CD4-positive, CD25-positive, alpha-beta regulatory T cell (primary cell): ENCODE measurements around the gene SARDH. TPM values are rescaled to one million over a fixed set of nuclear protein-coding genes. Genes with fewer than 3 reads are reported as not detected.

Experiments used
- ATAC-seq, 2 donors: fragments of 150-1000 bp; cut with Tn5 transposase; one replicate each; pipeline ENCODE4 v1.10.0; 2021; ENCODE audit warnings: low read depth in 2 of 2, moderate number of reproducible peaks in 2 of 2, moderate library complexity in 1 of 2
- DNase-seq, 3 donors: peaks; one replicate each; pipeline versions ENCODE4 v3.0.0 to v3.0.0-alpha.2; 2012 to 2022; ENCODE audit warnings: mixed read lengths in 1 of 3
- H3K27ac ChIP-seq: one replicate; pipeline ENCODE4 v1.7.0; 2013; ENCODE audit warnings: mild to moderate bottlenecking, low read length; ENCODE audit not compliant: insufficient read depth, poor library complexity, severe bottlenecking
- H3K27me3 ChIP-seq: one replicate; pipeline ENCODE4 v1.7.0; 2013; ENCODE audit warnings: low read length; ENCODE audit not compliant: control insufficient read depth, insufficient read depth
- H3K36me3 ChIP-seq: one replicate; pipeline ENCODE4 v1.7.0; 2013; ENCODE audit warnings: mild to moderate bottlenecking, low read length, moderate library complexity; ENCODE audit not compliant: control insufficient read depth, insufficient read depth
- H3K4me1 ChIP-seq: 2 replicates; pipeline ENCODE4 v1.7.0; 2013; ENCODE audit warnings: mild to moderate bottlenecking, low read length; ENCODE audit not compliant: insufficient read depth, control insufficient read depth, poor library complexity, severe bottlenecking
- H3K4me3 ChIP-seq: one replicate; pipeline ENCODE4 v1.7.0; 2013; ENCODE audit warnings: low read depth, mild to moderate bottlenecking, low read length, moderate library complexity
- H3K9me3 ChIP-seq, 2 experiments: 1 replicate in 1 of 2; 2 replicates in 1 of 2; pipeline ENCODE4 v1.7.0; 2013; ENCODE audit warnings: low read length in 2 of 2, mild to moderate bottlenecking in 1 of 2, moderate library complexity in 1 of 2; ENCODE audit not compliant: control insufficient read depth in 2 of 2
- H3K27ac Mint-ChIP-seq, 3 donors: one replicate each; pipeline ENCODE4 v1.8.0; 2020 to 2022; ENCODE audit warnings: mild to moderate bottlenecking in 3 of 3, mixed read lengths in 3 of 3, moderate library complexity in 2 of 3
- H3K27me3 Mint-ChIP-seq: one replicate; pipeline ENCODE4 v1.8.0; 2022; ENCODE audit warnings: mild to moderate bottlenecking, mixed read lengths
- H3K36me3 Mint-ChIP-seq: one replicate; pipeline ENCODE4 v1.8.0; 2020; ENCODE audit warnings: mixed read lengths
- H3K4me1 Mint-ChIP-seq, 4 donors: one replicate each; pipeline ENCODE4 v1.8.0; 2020 to 2022; ENCODE audit warnings: mixed read lengths in 4 of 4, mild to moderate bottlenecking in 1 of 4
- H3K4me3 Mint-ChIP-seq, 4 donors: one replicate each; pipeline ENCODE4 v1.8.0; 2020 to 2022; ENCODE audit warnings: mild to moderate bottlenecking in 4 of 4, mixed read lengths in 4 of 4, moderate library complexity in 3 of 4
- H3K9me3 Mint-ChIP-seq, 7 donors: one replicate each; pipeline ENCODE4 v1.8.0; 2020 to 2022; ENCODE audit warnings: mixed read lengths in 7 of 7, mild to moderate bottlenecking in 3 of 7, moderate library complexity in 2 of 7
- polyA plus RNA-seq, 4 donors: library from polyadenylated mRNA; unstranded; fragments of 300-500 nt; fragmentation: Illumina TruSeq; gene quantifications; one replicate each; pipeline ENCODE4 v1.2.3, GENCODE V29; 2021
- total RNA-seq: library from RNA; stranded (reverse); gene quantifications from one replicate; pipeline ENCODE4 v1.2.3, GENCODE V29; 2022

SARDH gene
- total and polyA plus RNA-seq, 5 donors from 2014 or later = 5.8 to 15.6 (median 8.4) TPM

- Histone ChIP-seq H3K9me3 (no peaks in the 10 kb centered on the region), H3K36me3 (no peaks in the 10 kb centered on the region), H3K27ac (no peak overlapping the region), H3K4me3 (no peak overlapping the region), H3K27me3 (no peaks in the 10 kb centered on the region), H3K4me1 (no peaks in the 10 kb centered on the region)
- no peak for DNase-seq
- H3K27ac Mint-ChIP-seq = peak overlapping the region in 1 of 3 donors; percentile 73
- H3K27me3 Mint-ChIP-seq = no peaks in the 10 kb centered on the region
- ATAC-seq = no peak
- no peaks in the 10 kb centered on the region for H3K9me3 Mint-ChIP-seq
- no peaks in the 10 kb centered on the region for H3K36me3 Mint-ChIP-seq
- peaks cover 0 to 5% (median 2%) of the 10 kb centered on the region in 4 donors for H3K4me1 Mint-ChIP-seq
- no peak overlapping the region for H3K4me3 Mint-ChIP-seq
These were observed 68.9 kb downstream of the SARDH start for GRCh38 chr9:133669182-133669801.

DNA sequence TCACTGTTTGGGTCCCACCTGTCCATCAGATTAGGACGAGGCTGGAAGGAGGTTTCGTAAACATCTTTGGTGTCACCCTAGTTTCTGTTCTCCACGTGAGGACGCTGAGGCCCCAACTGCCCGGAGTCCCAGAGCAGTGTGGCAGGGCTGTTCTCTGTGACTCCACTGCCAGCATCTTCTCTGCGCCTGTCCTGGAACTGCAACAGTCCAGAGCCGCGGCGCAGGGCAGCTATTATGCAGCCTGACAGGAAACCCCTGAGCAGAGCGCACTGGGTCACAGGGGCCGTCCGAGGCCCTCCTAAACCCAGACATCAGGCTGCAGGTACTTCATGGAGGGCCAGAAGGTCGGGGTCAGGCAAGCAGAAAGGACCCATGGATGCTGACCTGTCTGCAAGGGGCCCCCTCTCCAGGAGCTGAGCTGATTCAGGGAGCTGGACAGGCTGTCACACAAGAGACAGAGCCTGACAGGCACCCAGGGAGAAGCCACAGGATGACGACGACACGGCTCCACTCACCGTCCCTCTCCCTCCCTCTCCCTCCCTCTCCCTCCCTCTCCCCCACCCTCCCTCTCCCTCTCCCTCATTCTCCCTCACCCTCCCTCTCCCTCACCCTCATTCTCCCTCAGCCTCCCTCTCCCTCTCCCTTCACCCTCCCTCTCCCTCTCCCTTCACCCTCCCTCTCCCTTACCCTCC lies 70.2 kb downstream of the SARDH start:
- DNase-seq = no peak
- Histone ChIP-seq H3K27me3 (no peaks in the 10 kb centered on the region), H3K36me3 (no peaks in the 10 kb centered on the region), H3K27ac (no peak overlapping the region), H3K4me3 (no peak overlapping the region), H3K4me1 (no peaks in the 10 kb centered on the region), H3K9me3 (no peaks in the 10 kb centered on the region)
- ATAC-seq = no peak
- Mint-ChIP-seq H3K9me3 (no peaks in the 10 kb centered on the region), H3K27me3 (no peaks in the 10 kb centered on the region), H3K36me3 (no peaks in the 10 kb centered on the region), H3K27ac (peak overlapping the region; percentile 69 to 86 (median 76)), H3K4me1 (no peaks in the 10 kb centered on the region), H3K4me3 (no peak overlapping the region)

GRCh38 chr9:133666845-133667244 lies 71.3 kb downstream of the SARDH start:
- Mint-ChIP-seq H3K27ac (peak overlapping the region in 2 of 3 donors; percentile 69 to 86), H3K36me3 (no peaks in the 10 kb centered on the region), H3K4me3 (peak overlapping the region in 1 of 4 donors; percentile 51), H3K27me3 (no peaks in the 10 kb centered on the region), H3K4me1 (no peaks in the 10 kb centered on the region), H3K9me3 (no peaks in the 10 kb centered on the region)
- Histone ChIP-seq H3K9me3 (no peaks in the 10 kb centered on the region), H3K27ac (no peak overlapping the region), H3K27me3 (no peaks in the 10 kb centered on the region), H3K4me3 (no peak overlapping the region), H3K36me3 (no peaks in the 10 kb centered on the region), H3K4me1 (no peaks in the 10 kb centered on the region)
- ATAC-seq (no peak), DNase-seq (no peak)

GRCh38 chr9:133666387-133666786 lies 71.8 kb downstream of the SARDH start:
- Histone ChIP-seq H3K27ac (no peak overlapping the region), H3K9me3 (no peaks in the 10 kb centered on the region), H3K36me3 (no peaks in the 10 kb centered on the region), H3K4me1 (no peaks in the 10 kb centered on the region), H3K4me3 (no peak overlapping the region), H3K27me3 (no peaks in the 10 kb centered on the region)
- Mint-ChIP-seq H3K27me3 (no peaks in the 10 kb centered on the region), H3K27ac (no peak overlapping the region), H3K4me3 (peak overlapping the region in 1 of 4 donors; percentile 51), H3K4me1 (no peaks in the 10 kb centered on the region), H3K36me3 (no peaks in the 10 kb centered on the region), H3K9me3 (no peaks in the 10 kb centered on the region)
- ATAC-seq = no peak
- no peak for DNase-seq

DNA sequence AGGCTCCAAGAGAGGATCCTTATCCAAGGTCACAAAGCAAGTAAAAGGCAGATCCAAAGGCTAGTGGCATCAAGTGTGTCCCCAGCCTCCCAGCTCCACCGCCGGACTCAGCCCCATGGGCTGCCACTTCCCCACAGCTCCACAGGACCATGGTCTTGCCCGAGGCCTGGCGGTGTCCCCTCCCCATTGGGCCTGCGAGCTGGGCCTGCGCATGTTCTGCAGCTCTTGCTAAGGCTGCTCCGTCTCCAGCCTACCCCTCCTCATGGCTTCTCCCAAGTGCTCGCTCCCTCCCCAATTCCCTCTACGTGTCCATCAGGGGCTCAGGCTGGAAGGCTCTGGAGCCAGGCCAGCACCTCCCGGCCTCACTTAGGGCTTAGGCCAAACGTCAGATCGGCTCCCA lies 72.6 kb downstream of the SARDH start:
- no peaks in the 10 kb centered on the region for H3K9me3 Mint-ChIP-seq
- Histone ChIP-seq H3K27ac (no peak overlapping the region), H3K4me1 (no peaks in the 10 kb centered on the region), H3K36me3 (no peaks in the 10 kb centered on the region), H3K9me3 (no peaks in the 10 kb centered on the region), H3K27me3 (no peaks in the 10 kb centered on the region), H3K4me3 (no peak overlapping the region)
- ATAC-seq = no peak
- H3K4me3 Mint-ChIP-seq = no peak overlapping the region
- DNase-seq = no peak
- H3K36me3 Mint-ChIP-seq = no peaks in the 10 kb centered on the region
- H3K27me3 Mint-ChIP-seq = no peaks in the 10 kb centered on the region
- no peak overlapping the region for H3K27ac Mint-ChIP-seq
- no peaks in the 10 kb centered on the region for H3K4me1 Mint-ChIP-seq

DNA sequence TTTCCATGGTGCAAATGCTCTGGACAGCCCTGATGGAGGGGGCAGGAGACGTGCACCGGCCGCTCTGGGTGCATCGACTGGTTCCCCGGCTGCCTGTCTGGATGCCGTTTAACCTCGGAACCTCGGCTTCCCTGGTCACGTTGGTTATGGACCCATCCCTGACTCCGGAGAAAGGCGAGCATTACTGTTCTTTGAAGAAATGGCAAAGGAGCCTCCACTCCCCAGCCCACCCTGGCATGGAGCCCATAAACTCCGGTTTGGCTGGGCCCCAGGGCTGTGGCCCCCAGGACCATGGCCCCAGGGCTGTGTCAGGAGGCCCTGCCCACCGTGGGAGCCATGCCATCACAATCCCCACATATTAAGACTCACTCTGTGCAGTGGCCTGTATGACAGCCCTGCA lies 73.1 kb downstream of the SARDH start:
- Histone ChIP-seq H3K4me1 (no peaks in the 10 kb centered on the region), H3K36me3 (no peaks in the 10 kb centered on the region), H3K9me3 (no peaks in the 10 kb centered on the region), H3K27me3 (no peaks in the 10 kb centered on the region), H3K27ac (no peak overlapping the region), H3K4me3 (no peak overlapping the region)
- no peaks in the 10 kb centered on the region for H3K9me3 Mint-ChIP-seq
- ATAC-seq = no peak
- no peak overlapping the region for H3K27ac Mint-ChIP-seq
- no peaks in the 10 kb centered on the region for H3K27me3 Mint-ChIP-seq
- no peaks in the 10 kb centered on the region for H3K36me3 Mint-ChIP-seq
- H3K4me3 Mint-ChIP-seq = no peak overlapping the region
- DNase-seq = no peak
- H3K4me1 Mint-ChIP-seq = peaks cover 0 to under 1% (median 0%) of the 10 kb centered on the region in 4 donors

DNA sequence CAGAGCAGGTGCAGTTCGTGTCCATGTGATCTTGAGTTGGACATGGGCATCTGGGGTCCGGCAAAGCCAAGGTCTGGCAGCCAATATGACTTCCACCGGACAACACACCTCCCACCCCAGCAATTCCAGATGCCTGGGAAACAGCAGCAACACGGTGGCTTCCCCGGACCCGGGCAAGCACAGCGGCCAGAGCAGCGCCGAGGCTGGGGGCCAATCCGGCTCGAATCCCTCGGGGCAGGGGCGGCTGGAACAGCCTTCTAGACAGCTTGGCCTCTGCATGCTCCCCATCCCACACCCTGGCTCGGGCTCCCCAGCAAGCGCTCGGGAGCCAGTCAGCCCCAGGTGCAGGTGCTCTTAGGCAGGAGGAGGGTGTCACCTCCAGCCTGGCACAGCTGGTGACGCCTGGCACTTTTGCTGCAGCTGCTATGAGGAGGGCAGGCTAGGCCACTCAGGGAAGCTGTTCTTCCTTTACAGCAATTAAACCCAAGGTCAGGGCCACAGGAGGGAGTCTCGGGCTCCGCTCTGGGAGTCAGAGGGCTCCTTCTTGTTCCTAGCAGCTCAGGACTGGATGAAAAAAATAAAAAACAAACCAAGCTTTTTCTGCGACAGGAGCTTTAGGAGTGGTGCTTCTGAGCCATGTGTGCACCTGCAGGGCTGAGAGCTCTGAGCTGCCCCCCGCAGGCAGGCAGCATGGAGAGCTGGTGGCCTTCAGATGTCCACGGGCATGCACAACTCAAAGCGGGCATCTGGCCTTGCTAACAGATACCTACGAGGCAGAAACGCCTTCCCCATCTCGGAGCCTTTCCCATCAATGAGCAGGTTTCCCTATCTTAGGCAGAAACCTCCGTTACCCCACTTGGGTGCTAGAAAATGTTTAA lies 73.7 kb downstream of the SARDH start:
- ATAC-seq (no peak), DNase-seq (no peak)
- H3K9me3 ChIP-seq = no peaks in the 10 kb centered on the region

More for the DNA sequence above, 73.7 kb downstream of the SARDH start:
- H3K4me1 ChIP-seq = no peaks in the 10 kb centered on the region
- no peak overlapping the region for H3K27ac ChIP-seq
- no peaks in the 10 kb centered on the region for H3K27me3 ChIP-seq
- no peak overlapping the region for H3K27ac Mint-ChIP-seq
- H3K27me3 Mint-ChIP-seq = no peaks in the 10 kb centered on the region
- H3K36me3 ChIP-seq = no peaks in the 10 kb centered on the region
- H3K9me3 Mint-ChIP-seq = no peaks in the 10 kb centered on the region
- no peaks in the 10 kb centered on the region for H3K36me3 Mint-ChIP-seq
- no peak overlapping the region for H3K4me3 Mint-ChIP-seq
- no peak overlapping the region for H3K4me3 ChIP-seq
- H3K4me1 Mint-ChIP-seq = peaks cover 0 to 3% (median 0%) of the 10 kb centered on the region in 4 donors
